ENCODE measurements around the gene PLOD3.
A peak's percentile ranks its signal among the peaks of the same experiment; 100 is the strongest.
"Not testable (repeated sequence)": the region's sequence is repeated elsewhere in the genome, so short reads cannot be mapped to it uniquely, and the experiment has no call there.

The PLOD3 gene, protein sequence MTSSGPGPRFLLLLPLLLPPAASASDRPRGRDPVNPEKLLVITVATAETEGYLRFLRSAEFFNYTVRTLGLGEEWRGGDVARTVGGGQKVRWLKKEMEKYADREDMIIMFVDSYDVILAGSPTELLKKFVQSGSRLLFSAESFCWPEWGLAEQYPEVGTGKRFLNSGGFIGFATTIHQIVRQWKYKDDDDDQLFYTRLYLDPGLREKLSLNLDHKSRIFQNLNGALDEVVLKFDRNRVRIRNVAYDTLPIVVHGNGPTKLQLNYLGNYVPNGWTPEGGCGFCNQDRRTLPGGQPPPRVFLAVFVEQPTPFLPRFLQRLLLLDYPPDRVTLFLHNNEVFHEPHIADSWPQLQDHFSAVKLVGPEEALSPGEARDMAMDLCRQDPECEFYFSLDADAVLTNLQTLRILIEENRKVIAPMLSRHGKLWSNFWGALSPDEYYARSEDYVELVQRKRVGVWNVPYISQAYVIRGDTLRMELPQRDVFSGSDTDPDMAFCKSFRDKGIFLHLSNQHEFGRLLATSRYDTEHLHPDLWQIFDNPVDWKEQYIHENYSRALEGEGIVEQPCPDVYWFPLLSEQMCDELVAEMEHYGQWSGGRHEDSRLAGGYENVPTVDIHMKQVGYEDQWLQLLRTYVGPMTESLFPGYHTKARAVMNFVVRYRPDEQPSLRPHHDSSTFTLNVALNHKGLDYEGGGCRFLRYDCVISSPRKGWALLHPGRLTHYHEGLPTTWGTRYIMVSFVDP

DNA sequence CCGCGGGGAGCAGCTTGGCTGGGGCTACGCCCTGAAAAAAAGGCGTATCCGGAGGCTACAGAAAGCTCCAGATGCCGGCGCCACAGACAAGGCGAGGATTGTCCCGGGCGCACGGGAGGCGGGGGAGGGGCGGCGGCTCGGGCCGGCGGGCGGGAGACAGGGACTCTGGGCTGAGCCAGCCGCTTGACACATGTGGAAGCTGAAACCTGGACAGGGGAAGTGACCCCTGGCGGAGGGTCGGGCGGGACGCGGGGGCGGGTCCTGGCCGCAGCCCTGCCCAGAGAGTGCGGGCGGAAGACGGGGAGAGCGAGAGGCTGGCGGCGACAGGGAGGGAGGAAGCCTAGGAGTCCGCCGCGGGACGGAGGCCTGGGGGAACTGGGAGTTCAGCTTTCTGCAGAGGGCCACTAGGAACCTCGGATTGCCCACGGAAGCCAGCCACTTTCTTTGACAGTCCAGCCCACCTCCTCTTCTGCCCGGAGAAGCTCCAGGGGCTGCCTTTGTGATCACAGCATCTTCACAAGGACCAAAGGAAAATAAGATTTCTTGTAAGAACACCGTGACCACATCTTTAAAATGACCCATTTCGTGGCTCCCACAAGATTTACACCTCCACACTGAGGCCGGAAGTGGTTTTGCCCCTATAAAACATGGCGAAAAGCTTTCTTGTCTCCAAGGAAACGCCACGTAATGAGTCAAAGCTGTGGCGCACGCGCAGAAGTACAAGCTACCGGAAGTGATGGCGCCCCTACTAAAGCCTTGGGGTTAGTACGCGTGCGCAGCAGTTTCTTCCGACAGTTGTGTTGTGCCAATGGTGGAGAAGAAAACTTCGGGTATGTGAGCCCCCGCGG lies at the start of gene PLOD3, which contains the start of gene ZNHIT1:
TSS of gene PLOD3 (minus strand) at position 194 of the 848 bp plus-strand sequence. CDS start 307 bp downstream, outside the sequence.
TSS of gene ZNHIT1 (plus strand) at position 778 of the 848 bp plus-strand sequence. CDS start at position 809, 31 bp downstream.
- DNase-seq: peak; percentile 97

DNA sequence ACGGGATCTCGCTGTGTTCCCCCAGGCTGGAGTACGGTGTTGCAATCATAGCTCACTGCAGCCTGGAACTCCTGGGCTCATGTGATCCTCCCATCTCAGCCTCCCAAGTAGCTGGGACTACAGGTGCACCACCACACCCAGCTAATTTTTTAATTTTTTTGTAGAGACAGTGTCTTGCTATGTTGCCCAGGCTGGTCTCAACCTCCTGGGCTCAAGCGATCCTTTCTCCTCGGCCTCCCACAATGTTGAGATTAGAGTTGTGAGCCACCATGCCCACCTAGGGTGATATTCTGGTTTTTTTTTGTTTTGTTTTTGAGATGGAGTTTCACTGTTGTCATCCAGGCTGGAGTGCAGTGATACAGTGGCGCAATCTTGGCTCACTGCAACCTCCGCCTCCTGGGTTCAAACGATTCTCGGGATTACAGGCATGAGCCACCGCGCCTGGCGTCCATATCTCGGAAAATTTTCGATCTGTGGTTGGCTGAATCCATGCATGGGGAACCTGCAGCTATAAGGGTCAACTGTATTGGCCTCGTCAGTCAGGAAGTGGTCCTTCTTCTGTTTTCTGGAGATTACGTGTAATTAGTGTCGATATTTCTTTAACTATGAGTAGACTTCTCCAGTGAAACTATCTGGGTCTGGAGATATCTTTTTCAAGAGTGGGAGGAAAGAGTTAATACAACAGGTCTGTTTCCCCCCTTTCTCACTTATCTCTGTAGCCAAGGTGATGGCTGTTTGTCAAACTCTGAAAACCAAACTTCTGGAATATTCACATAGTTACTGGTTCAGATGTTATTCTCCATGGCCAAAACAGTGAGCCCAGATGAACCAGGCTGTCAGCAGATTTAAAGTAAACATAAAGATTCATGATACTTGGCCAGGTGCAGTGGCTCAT lies 48.5 kb upstream of the PLOD3 start:
- DNase-seq: no peak

DNA sequence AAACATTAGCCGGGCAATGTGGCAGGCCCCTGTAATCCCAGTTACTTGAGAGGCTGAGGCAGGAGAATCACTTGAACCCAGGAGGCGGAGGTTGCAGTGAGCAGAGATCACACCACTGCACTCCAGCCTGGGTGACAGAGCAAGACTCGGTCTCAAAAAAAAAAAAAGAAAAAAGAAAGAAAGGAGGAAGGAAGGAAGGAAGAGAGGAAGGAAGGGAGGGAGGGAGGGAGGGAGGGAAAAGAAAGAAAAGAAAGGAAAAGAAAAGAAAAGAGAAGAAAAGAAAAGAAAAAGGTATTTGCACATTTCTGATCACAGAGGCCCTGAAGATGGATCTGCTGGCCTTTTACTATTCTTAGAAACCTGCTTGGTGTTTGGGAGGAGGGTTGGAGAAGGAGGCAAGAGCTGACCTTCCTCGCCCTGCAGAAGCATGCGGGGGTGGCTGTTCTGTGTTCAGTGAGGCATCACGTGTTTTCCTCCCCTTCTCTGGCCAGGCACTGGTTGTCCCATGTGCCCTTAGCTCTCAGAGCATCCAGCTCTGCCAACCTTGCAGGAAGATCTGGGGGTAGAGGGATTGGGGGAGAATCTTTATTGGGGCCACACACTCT lies 46.8 kb upstream of the PLOD3 start:
- not testable (repeated sequence) for DNase-seq

DNA sequence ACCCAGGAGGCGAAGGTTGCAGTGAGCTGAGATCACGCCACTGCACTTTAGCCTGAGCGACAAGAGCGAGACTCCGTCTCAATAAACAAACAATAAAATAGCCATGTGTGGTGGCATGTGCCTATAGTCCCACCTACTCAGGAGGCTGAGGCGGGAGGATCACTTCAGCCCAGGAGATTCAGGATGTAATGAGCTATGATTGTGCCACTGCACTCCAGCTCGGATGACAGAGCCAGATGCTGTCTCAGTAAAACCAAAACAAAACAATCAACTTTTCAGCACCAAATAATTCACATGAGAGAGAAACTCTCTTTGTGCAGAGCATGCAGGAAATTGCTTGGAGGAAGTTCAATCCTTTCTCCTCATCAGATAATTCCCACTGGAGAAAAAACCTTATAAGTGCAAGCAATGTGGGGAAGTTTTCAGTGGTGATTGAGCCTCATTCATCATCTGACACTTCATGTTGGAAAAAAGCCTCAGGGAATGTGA lies 40.9 kb upstream of the PLOD3 start:
- DNase-seq: no peak

DNA sequence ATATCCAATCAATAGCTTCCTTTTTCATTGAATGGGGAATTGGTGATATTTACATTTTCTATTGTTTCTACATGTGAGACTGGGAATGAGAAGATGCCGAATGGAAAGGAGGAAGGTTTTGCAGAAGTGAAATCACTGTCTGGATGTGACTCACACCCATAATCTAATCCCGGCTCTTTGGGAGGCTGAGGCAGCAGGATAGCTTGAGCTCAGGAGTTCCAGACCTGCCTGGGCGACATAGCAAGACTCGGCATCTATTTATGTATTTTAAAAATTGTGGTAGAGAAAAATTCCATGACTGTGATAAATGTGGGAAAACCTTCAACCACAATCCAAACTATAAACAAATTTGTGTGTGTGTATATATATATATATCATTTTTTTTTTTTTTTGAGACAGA lies 38.4 kb upstream of the PLOD3 start:
- no peak for DNase-seq

DNA sequence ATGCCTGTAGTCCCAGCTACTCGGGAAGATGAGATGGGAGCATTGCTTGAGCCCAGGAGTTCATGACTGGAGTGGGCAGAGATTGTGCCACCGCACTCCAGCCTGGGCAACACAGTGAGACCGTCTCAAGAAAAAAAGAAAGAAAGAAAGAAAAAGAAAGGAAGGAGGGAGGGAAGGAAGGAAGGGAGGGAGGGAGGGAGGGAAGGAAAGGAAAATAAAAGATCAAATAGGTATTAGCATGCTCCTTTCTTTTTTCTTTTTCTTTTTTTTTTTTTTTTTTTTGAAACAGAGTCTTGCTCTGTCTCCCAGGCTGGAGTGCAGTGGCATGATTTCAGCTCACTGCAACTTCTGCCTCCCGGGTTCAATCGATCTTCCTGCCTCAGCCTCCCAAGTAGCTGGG lies 35.8 kb upstream of the PLOD3 start:
- not testable (repeated sequence) for DNase-seq

DNA sequence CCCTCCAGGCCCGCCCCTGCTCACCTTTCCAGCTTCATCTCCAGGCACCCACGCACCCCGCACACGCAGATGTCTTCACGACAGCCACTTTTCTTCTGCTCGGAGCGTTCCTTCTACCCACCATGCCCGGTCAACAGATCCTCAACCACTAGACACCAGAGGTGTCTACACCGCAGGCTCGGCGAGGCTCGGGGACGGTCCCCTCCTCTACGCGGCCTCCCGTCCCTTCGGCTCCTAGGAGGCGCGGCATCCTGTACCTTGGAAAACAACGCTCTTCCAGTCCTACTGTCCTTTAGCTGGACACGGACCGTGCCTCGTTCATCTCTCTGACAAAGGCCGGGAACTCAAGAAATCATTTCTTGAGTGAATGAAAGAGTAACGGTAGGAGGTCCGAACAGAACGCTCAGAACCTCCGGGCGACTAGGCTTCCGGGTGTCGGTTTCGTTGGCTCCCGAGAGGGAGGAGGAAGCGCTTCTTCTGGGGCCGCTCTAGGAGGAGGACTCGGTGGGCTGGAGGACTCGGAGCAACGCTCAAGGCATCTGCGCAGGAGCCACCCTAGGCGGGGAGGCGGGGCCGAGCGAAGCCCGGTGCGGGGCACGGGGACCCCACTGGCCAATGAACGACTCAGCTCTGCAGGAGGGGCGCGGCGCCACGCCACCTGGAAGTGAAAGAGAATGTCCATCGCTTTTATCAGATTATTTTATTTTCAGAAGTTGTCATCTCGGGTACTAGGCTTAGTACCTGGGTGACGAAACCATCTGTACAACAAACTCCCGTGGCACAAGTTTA lies 34.7 kb upstream of the PLOD3 start:
- DNase-seq: peak; percentile 99

DNA sequence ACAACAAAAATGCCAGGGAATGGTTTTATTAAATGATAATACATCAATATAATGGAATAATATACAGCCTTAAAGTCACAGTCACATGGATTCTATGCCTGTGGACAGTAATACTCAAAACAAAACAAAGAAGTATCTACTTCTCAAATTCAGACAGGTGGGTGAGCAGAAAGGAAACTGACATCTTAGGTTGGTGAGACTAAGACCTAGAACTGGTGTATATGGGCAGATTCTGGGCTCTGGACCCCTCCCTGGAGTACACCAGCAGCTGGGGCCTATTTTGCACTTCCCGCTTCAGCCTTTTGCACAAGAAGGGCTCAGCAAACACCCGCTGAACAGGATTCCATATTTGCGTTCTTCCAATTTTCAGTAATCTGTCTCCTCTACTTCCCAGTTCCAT lies 32.9 kb upstream of the PLOD3 start:
- peak; percentile 40 for DNase-seq

DNA sequence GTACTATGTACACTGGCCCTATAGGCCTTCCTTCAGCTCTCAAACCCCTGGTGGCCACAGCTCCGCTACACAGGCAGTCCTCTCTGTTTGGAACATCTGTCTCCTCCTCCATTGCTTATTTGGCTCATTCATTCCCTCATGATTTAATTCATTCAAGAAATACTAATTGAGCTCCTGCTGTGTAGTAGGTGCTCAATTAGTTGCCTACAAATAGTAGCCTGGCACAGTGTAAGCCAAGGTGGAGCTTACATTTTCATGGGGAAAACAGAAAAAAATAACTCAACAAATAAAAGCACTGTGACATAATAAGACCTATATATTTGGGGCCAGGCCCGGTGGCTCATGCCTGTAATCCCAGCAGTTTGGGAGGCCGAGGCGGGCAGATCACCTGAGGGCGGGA lies 30.9 kb upstream of the PLOD3 start:
- DNase-seq: no peak

DNA sequence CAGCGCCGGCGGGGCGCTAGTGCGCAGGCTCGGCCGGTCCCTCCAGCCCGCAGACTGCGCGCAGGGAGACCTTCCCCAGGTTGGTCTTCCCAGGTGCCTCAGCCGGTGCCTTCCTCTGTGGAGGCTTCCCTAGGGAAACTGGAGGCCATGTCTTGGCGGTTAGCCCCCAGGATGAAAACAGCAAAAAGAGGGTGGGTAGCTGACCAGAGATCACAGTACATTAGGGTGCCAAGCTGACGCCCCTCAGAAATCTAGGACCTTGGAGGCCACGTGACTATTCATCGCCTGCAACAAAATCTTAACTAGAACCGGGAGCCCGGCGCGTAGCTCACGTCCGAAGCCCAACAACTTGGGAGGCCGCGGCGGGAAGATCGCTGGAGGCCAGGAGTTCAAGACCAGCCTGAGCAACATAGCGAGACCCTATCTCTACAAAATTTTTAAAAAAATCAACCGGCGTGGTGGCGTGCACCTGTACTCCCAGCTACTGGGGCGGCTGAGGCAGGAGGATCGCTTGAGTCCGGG lies 27.8 kb upstream of the PLOD3 start:
- DNase-seq: no peak

DNA sequence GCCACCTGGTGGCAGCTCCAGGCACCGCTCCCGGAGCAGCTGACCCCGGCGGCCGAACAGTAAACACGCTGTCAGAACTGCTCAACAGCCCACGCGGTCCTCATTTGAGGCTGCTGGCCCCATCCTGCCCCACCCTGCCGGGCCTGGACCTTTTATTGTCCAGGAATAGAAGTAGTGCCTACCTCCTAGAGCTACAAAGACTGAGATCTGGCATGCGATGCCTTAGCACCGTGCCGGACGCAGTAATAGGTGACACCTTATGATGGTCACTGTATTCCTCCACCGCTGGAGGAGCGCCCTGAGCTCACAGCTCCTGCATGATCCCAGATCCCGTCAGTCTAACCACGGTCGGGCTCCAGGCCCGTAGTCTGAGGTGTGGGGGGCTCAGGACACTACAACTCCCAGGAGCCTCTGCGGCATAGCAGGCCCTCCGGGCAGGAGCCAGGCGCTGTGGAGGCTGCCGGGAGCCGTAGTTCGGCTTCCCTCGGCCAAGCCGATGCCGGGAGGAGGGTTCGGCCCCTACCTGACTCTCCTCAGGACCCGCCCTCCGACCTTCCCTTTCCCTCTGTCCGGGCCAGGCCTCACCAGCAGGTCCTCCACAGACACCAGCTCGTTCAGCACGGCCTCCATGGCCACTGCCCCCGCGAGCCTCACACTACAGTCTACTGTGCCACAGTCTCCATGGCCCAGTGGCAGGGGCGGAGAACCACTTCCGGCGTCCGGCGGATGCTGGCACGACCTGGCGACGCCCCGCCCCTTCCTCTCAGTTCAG lies 27.2 kb upstream of the PLOD3 start, which contains the start of gene FIS1:
TSS of gene FIS1 (minus strand) at position 707 of the 772 bp plus-strand sequence. CDS start at position 630, 77 bp downstream.
- peak; percentile 96 for DNase-seq

DNA sequence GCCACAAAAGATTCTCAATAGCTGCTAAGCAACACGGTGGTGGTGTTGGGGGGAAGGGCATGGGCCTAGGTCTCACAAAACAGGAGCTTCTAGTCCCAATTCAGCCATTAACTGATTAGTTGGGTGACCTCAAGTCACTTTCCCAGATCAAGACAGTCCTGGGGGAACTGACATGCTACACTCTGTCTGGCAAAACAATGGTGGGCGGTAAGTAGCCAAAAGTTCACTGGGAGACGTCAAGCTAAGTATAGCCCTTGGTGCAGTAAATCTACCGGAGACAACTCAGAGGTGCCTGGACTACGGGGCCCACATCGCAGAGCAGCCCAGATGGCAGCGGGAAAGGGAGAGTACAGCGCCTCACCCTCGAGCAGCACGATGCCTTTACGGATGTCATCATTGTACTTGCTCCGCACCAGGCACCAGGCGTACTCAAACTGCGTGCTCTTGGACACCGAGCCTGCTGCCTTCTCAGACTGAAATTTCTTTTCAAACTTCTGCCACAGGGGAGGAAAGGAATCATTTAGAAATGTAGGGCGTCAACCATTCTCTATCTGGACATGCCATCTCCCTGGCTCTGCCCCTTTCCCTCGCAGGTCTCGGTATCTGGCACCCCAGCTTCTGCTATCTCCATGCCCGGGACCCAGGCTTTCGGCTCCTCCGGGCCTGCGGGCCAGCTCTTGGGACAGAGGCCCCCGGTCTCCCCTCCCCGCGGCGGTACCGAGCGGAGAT lies 26.4 kb upstream of the PLOD3 start:
- no peak for DNase-seq

DNA sequence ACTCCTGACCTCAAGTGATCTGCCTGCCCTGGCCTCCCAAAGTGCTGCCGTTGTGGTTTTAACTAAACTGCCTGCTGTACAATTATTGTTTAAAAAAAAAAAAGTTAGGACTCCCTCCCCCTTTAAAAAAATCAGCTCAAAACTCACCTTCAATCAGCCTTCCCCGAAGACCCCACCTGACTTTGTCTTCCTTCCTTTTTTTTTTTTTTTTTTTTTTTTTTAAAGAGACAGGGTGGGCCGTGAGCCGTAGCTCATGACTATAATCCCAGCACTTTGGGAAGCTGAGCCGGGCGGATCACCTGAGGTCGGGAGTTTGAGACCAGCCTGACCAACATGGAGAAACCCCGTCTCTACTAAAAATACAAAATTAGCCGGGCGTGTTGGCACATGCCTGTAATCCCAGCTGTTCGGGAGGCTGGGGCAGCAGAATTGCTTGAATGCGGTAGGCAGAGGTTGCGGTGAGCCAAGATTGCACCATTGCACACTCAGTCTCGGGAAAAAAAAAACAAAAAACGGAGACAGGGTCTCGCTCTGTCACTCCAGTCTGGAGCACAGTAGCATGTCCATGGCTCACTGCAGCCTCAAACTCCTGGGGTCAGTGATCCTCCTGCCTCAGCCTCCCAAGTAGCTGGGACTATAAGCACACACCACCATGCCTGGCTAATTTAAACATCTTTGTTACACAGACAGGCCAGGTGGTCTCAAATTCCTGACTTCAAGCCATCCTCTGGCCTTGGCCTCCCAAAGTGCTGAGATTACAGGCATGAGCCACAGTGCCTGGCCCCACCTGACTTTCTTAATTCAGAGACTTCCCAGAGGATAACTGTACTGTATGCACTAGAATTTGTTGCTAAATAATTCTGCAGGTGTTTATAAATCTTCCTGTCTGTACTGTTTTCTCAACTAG lies 24.3 kb upstream of the PLOD3 start:
- DNase-seq: no peak

DNA sequence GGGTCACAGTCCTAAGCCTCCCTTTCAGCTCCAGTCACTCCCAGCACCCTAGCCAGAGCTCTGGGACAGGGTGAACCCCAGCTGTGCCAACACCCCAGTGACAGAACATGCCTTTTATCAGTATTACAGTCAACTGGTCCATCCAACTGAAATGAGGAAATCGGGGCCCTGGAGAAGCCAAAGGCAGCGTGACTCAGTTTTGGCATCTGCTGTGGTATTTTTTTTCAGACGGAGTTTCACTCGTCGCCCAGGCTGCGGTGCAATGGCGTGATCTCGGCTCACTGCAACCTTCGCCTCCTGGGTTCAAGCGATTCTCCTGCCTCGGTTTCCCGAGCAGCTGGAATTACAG lies 23.6 kb upstream of the PLOD3 start:
- no peak for DNase-seq

DNA sequence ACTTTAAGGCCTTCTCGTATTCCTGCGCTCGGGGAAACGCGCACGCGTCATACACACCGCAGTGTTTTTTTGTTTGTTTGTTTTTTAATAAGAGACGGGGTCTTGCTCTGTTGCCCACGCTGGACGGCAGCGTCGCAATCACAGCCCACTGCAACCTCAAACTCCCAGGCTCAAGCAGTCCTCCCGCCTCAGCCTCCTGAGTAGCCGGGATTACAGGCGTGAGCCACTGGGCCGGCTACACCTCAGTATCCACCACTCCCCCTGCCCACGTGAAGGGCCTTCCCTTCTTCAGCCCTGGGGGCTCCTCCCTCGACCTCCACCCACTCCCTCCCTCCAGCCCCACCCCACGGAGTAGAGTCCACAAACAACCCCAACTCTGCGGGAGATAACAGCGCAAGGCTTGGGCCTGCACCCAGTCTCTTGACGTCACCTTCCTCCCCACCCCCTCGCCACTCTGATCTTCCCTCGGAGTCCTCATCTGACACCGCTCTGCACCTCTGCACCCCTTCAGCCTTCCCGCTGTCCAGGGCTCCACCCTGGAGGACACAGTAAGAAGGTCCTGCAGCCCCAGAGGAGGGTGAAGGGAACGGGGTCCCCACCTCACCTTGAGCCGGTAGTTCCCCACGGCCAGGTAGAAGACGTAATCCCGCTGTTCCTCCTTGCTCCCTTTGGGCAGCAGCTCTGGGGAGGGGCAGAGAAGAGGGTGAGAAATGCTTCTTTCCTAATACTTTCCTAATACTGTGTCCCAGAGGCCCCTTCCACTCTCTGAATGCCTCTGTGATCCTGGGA lies 23.0 kb upstream of the PLOD3 start:
- no peak for DNase-seq

DNA sequence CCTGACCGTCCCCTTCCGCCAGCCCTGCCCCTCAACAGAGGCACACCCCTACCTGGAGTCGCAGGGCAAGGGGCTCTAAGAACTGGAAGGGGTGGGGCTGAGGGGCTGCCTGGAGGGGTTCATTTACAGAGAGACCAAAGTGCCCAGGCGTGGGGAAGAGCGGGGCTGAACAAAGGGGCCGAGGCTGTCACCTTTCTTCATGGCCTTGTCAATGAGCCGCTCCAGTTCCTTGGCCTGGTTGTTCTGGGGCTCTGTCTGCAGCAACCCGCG lies 22.5 kb upstream of the PLOD3 start:
- DNase-seq: no peak

All from activated CD4-positive, alpha-beta T cell treated with anti-CD3 and anti-CD28 coated beads, Interleukin-2, Interleukin-6, amounts not matched to agents 100 ng/mL and 50 ng/mL, durations not matched to agents 16 hours and 8 hours (primary cell).